Measurements from ENCODE around the gene PAPPA.

DNA sequence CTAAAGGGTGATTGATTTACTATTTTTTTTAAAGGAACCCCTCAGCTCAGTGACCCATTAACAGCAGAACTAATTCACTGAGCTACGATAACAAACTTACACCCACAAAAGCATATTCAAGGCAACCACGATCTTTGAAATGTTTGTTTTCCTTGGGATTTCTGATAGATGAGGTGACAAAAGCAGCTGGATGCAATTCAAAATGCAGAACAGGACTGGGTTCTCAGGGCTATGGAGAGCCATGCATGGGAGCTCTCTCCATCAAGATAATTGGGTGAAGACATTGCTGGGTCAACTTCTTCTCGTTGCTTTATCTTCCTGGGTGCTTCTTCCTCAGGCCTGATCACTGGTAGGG lies 60.1 kb downstream of the PAPPA start:
- TF ChIP-seq, protein P1, sequence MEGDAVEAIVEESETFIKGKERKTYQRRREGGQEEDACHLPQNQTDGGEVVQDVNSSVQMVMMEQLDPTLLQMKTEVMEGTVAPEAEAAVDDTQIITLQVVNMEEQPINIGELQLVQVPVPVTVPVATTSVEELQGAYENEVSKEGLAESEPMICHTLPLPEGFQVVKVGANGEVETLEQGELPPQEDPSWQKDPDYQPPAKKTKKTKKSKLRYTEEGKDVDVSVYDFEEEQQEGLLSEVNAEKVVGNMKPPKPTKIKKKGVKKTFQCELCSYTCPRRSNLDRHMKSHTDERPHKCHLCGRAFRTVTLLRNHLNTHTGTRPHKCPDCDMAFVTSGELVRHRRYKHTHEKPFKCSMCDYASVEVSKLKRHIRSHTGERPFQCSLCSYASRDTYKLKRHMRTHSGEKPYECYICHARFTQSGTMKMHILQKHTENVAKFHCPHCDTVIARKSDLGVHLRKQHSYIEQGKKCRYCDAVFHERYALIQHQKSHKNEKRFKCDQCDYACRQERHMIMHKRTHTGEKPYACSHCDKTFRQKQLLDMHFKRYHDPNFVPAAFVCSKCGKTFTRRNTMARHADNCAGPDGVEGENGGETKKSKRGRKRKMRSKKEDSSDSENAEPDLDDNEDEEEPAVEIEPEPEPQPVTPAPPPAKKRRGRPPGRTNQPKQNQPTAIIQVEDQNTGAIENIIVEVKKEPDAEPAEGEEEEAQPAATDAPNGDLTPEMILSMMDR (IDR thresholded peaks at IDR 0.05), result no peak
- TF ChIP-seq POLR2A (IDR thresholded peaks at IDR 0.05), result no peak

Measured in Peyer's patch (tissue), 4 donors.